Measurements from ENCODE around the gene SKI. TPM values are rescaled to one million over a fixed set of nuclear protein-coding genes. Genes with fewer than 3 reads are reported as not detected.
A peak's percentile ranks its signal among the peaks of the same experiment; 100 is the strongest.

The SKI gene
- total and polyA plus RNA-seq, 7 experiments from 2014 or later, result 0.61 to 278 (median 95.3) TPM

DNA sequence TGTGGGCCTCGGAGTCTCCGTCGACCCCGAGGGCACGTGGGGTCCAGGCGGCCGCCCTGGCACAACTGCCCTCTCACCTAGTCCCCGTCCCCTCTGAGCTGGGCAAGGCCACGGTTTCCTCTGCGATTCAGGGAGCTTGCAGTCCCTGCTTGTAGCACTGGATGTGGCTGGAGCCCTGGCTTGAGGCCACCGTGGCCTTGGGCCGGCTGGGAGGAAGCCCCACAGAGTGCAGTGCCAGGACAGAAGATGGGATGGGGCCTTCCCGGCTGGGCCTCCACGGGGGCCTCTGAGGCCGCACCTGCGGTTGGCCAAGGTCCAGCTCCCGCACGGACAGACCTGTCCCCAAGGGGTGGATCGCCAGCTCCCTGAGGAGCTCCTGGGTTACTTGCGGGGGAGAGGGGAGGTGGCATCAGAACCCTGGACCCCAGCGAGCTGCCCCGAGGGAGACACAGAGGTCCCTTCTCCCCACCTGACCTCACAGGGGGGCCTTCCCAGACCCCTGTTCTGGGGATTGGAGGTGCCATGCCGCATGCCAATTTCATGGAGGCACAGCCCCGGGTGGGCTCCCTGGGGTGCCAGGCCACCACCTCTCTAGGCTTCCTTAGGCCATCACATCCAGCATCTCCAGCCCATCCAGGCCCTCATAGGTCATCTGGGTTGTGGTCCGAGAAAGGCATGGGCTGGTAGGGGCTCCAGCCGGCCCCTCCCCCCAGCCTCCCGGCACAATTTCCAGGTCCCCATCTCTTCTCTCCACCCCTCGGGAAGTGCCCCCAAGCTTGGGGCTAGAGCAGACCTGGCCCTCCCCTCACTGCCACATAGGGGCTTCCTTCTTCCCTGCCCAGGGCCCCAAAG is 82.4 kb downstream of the SKI start:
- Mint-ChIP-seq H3K4me1 (peaks cover 5 to 17% (median 10%) of the 10 kb centered on the region in 7 donors), H3K27ac (peak overlapping the region in 8 of 9 donors; percentile 41 to 86 (median 80)), H3K36me3 (peaks cover 8 to 22% (median 15%) of the 10 kb centered on the region in 5 donors), H3K27me3 (no peaks in the 10 kb centered on the region), H3K4me3 (no peak overlapping the region), H3K9me3 (no peaks in the 10 kb centered on the region)
- ChIA-PET POLR2A (interaction anchor here (0.9 to 1.0 kb wide), 3 partner anchors 51 to 107 kb away, joined by 3 to 4 read pairs (median 3); no protein-coding TSS in a partner anchor), CTCF (interaction anchor here (0.5 to 1.6 kb wide), 4 partner anchors 15 to 116 kb away, joined by 3 to 6 read pairs (median 4); partner anchors contain the start of gene FAAP20)
- intact Hi-C loops (cut with micrococcal nuclease), result loop anchor here (1.0 to 10.0 kb wide), 3 partner anchors 9 to 74 kb away; no protein-coding TSS in a partner anchor
- Histone ChIP-seq H3K27me3 (ENCODE audit: control insufficient read depth in 2 of 2, insufficient read depth in 2 of 2, low read length in 2 of 2) (no peaks in the 10 kb centered on the region), H3K4me3 (ENCODE audit: low read length) (no peak overlapping the region), H3K9me3 (ENCODE audit: control insufficient read depth in 2 of 3, low read length in 3 of 3) (no peaks in the 10 kb centered on the region), H3K36me3 (ENCODE audit: control insufficient read depth in 2 of 3, insufficient read depth in 3 of 3, low read length in 3 of 3) (peaks cover 0 to 35% (median 0%) of the 10 kb centered on the region in 3 experiments), H3K4me1 (ENCODE audit: control insufficient read depth in 2 of 2, insufficient read depth in 2 of 2, low read length in 2 of 2) (peaks cover 23 to 30% of the 10 kb centered on the region in 2 donors), H3K27ac (ENCODE audit: low read depth, low read length) (peak overlapping the region; percentile 72)
- DNase-seq (no peak), ATAC-seq (no peak)

DNA sequence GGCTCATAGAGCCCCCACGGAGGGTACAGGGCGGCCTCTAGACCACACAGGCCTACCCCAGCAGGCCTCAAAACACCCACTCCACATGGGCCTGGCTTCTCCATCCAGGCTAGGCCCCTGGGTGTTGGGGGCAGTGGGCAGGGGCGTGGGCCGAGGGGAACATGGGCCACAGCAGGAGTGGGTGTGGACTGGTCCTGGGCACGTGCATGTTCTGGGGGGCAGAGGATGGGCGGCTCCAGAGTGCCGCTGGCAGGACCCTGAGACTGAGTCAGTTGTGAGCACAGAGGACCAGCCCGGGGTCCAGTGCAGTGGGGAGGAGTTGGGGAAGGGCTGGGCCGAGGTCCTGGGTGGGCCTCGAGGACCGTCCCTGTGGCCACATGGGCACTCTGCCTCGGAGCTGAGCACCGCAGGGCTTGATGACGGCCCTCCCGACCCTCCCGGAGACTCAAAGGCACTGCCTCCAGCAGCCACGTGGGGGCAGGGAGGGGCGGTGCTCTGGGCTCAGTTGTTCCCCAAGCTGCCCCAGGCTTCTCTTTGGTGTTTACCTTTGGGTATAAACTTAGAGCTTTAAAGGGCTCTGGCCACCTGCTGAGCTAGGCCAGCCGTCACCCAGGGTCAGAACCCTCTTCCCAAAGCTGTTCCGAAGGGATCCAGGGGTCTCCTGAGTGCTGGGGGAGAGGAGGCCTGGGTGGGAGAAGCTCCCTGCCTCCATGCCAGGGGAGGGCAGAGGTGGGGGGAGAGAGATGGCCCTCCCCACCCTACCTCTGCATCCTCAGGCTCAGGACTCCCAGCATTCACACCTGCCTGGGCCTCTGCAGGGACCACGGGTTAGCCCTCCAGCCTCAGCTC is 83.3 kb downstream of the SKI start:
- Histone ChIP-seq H3K27me3 (ENCODE audit: control insufficient read depth in 2 of 2, insufficient read depth in 2 of 2, low read length in 2 of 2) (no peaks in the 10 kb centered on the region), H3K9me3 (ENCODE audit: control insufficient read depth in 2 of 3, low read length in 3 of 3) (no peaks in the 10 kb centered on the region), H3K4me1 (ENCODE audit: control insufficient read depth in 2 of 2, insufficient read depth in 2 of 2, low read length in 2 of 2) (peaks cover 23 to 39% of the 10 kb centered on the region in 2 donors), H3K4me3 (ENCODE audit: low read length) (no peak overlapping the region), H3K36me3 (ENCODE audit: control insufficient read depth in 2 of 3, insufficient read depth in 3 of 3, low read length in 3 of 3) (peaks cover 0 to 26% (median 0%) of the 10 kb centered on the region in 3 experiments), H3K27ac (ENCODE audit: low read depth, low read length) (peak overlapping the region; percentile 72)
- DNase-seq (peak in 8 of 9 donors; percentile 39 to 58 (median 55)), ATAC-seq (peak; percentile 63)
- no peaks in the 10 kb centered on the region for H3K27me3 Mint-ChIP-seq
- peak overlapping the region in 8 of 9 donors; percentile 46 to 86 (median 80) for H3K27ac Mint-ChIP-seq
- peaks cover 8 to 18% (median 15%) of the 10 kb centered on the region in 5 donors for H3K36me3 Mint-ChIP-seq
- no peaks in the 10 kb centered on the region for H3K9me3 Mint-ChIP-seq
- POLR2A ChIA-PET, result interaction anchor here (0.6 to 1.9 kb wide), 7 partner anchors 17 to 100 kb away, joined by 3 to 9 read pairs (median 3); no protein-coding TSS in a partner anchor
- no peak overlapping the region for H3K4me3 Mint-ChIP-seq
- H3K4me1 Mint-ChIP-seq, result peaks cover 5 to 17% (median 11%) of the 10 kb centered on the region in 7 donors
- CTCF ChIA-PET, result interaction anchor here (0.6 to 1.6 kb wide), 6 partner anchors 12 to 236 kb away, joined by 3 to 5 read pairs (median 4); partner anchors contain the start of gene FAAP20
- intact Hi-C loops (cut with micrococcal nuclease), result loop anchor here (1.0 to 10.0 kb wide), 3 partner anchors 10 to 73 kb away; no protein-coding TSS in a partner anchor

DNA sequence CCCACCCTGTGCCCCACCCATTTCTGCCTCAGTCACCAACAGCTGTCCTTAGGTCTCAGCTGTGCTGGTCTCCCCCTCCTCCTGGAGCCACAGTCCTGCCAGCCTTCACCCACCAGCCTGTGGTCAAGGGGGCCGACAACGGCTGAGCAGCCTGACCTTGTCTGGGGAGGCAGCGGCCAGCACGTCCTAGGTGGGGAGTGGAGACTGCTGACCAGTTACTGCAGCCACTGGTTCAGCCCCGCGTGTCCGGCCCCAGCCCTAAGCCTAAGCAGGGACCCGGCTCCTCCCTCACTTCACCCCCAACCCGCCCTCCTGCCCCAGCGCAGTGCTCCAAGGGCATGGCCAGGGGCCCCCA is 84.0 kb downstream of the SKI start:
- Histone ChIP-seq H3K27me3 (ENCODE audit: control insufficient read depth in 2 of 2, insufficient read depth in 2 of 2, low read length in 2 of 2) (no peaks in the 10 kb centered on the region), H3K9me3 (ENCODE audit: control insufficient read depth in 2 of 3, low read length in 3 of 3) (no peaks in the 10 kb centered on the region), H3K27ac (ENCODE audit: low read depth, low read length) (peak overlapping the region; percentile 72), H3K36me3 (ENCODE audit: control insufficient read depth in 2 of 3, insufficient read depth in 3 of 3, low read length in 3 of 3) (peaks cover 0 to 19% (median 0%) of the 10 kb centered on the region in 3 experiments), H3K4me1 (ENCODE audit: control insufficient read depth in 2 of 2, insufficient read depth in 2 of 2, low read length in 2 of 2) (peaks cover 23 to 42% of the 10 kb centered on the region in 2 donors), H3K4me3 (ENCODE audit: low read length) (no peak overlapping the region)
- Mint-ChIP-seq H3K27me3 (no peaks in the 10 kb centered on the region), H3K9me3 (no peaks in the 10 kb centered on the region), H3K27ac (peak overlapping the region; percentile 20 to 86 (median 72)), H3K36me3 (peaks cover 8 to 14% (median 11%) of the 10 kb centered on the region in 5 donors), H3K4me3 (no peak overlapping the region), H3K4me1 (peaks cover 7 to 20% (median 14%) of the 10 kb centered on the region in 7 donors)
- no peak for ATAC-seq
- intact Hi-C loops (cut with micrococcal nuclease), result loop anchor here in 1 of 2 donors (10.0 kb wide), 1 partner anchor 73 kb away; no protein-coding TSS in a partner anchor
- ChIA-PET POLR2A (interaction anchor here (1.1 to 1.9 kb wide), 5 partner anchors 18 to 101 kb away, joined by 3 to 9 read pairs (median 3); no protein-coding TSS in a partner anchor), CTCF (interaction anchor here (0.6 to 0.9 kb wide), 5 partner anchors 12 to 235 kb away, joined by 3 to 5 read pairs (median 4); partner anchors contain the start of gene FAAP20)
- no peak for DNase-seq

DNA sequence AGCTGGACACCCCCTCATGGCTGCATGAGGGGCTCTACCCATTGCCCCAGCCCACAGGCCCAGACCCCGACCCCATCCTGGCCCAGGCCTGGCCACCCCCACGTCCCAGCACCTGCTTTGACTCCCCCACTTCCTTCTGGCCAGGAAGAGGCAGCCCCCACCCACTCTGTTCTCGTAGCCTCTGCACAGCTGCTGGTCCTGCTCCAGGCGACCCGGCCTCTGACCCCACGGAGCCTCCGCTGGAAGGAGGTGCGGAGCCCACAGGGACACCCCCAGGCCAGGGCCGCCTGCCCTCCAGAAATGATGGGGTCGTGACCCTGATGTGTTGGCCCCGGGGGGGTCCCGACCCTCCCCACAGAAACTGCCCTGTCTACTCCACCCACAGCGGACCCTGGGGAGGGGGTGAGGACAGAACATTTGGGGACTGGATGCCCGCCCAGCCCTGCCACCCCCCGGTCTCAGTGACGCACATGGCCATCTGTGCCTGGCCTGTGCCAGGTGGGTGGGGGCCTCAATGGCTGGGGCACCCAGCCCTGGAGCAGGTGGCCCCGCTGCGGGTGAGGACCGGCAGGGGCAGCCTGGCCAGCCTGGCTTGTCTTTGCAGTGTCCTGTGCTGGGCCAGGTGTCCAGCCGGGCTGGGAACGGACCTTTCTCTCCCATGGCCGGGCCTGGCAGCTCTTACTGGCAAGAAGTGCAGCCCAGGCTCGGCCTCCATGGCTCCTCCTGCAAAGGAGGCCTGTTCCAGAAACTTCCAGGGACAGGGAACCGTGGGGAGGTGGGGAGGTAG is 84.6 kb downstream of the SKI start:
- H3K9me3 ChIP-seq (ENCODE audit: control insufficient read depth in 2 of 3, low read length in 3 of 3), result no peaks in the 10 kb centered on the region
- H3K27ac ChIP-seq (ENCODE audit: low read depth, low read length), result peak overlapping the region; percentile 72
- Mint-ChIP-seq H3K27me3 (no peaks in the 10 kb centered on the region), H3K36me3 (peaks cover 4 to 10% (median 8%) of the 10 kb centered on the region in 5 donors), H3K4me3 (peak overlapping the region in 2 of 10 donors; percentile 48 to 70), H3K27ac (peak overlapping the region in 6 of 9 donors; percentile 51 to 91 (median 76)), H3K4me1 (peaks cover 7 to 20% (median 13%) of the 10 kb centered on the region in 7 donors), H3K9me3 (no peaks in the 10 kb centered on the region)
- no peaks in the 10 kb centered on the region for H3K27me3 ChIP-seq (ENCODE audit: control insufficient read depth in 2 of 2, insufficient read depth in 2 of 2, low read length in 2 of 2)
- CTCF ChIA-PET, result interaction anchor here (0.6 to 1.2 kb wide), 5 partner anchors 13 to 235 kb away, joined by 3 to 5 read pairs (median 3); partner anchors contain the start of gene FAAP20
- H3K36me3 ChIP-seq (ENCODE audit: control insufficient read depth in 2 of 3, insufficient read depth in 3 of 3, low read length in 3 of 3), result peaks cover 0 to 14% (median 0%) of the 10 kb centered on the region in 3 experiments
- DNase-seq (no peak), ATAC-seq (no peak)
- peaks cover 23 to 42% of the 10 kb centered on the region in 2 donors for H3K4me1 ChIP-seq (ENCODE audit: control insufficient read depth in 2 of 2, insufficient read depth in 2 of 2, low read length in 2 of 2)
- no peak overlapping the region for H3K4me3 ChIP-seq (ENCODE audit: low read length)
- intact Hi-C loops (cut with micrococcal nuclease), result loop anchor here in 1 of 2 donors (10.0 kb wide), 1 partner anchor 72 kb away; no protein-coding TSS in a partner anchor
- POLR2A ChIA-PET, result interaction anchor here (0.9 to 1.9 kb wide), 9 partner anchors 8 to 102 kb away, joined by 3 to 9 read pairs (median 4); no protein-coding TSS in a partner anchor

DNA sequence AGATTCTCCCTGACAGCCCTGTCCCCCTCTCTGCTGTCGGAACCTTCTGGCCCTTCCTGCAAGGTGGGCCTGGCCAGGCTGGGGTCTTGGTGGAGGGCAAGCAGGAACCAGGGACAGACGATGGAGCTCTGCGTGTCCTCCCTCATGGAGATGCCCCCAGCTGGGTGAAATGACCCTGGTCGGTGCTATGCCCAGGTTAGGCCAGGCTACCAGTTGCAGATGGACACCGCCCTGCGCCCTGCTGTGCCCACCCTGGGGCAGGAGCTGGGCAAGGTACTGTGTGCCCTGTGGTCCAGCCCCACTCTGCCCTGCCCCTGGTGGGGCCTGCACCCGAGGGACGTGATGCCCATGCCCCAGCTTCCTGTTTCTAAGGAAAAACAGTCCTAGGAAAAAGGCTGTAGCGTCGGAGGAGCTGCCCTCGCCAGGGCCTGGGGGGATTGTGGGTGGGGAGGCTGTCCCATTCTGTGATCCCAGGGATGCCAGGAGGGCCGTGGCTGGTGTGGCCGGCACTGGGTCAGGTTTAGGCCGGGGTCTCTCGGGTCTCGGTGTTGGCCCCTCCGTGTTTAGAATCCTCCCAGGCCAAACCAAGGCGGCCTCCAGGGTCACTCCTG is 85.6 kb downstream of the SKI start:
- CTCF ChIA-PET, result interaction anchor here (0.8 to 1.2 kb wide), 2 partner anchors 73 to 83 kb away, joined by 3 to 4 read pairs; no protein-coding TSS in a partner anchor
- H3K36me3 Mint-ChIP-seq, result no peaks in the 10 kb centered on the region
- Histone ChIP-seq H3K36me3 (ENCODE audit: control insufficient read depth in 2 of 3, insufficient read depth in 3 of 3, low read length in 3 of 3) (peaks cover 0 to 3% (median 0%) of the 10 kb centered on the region in 3 experiments), H3K27me3 (ENCODE audit: control insufficient read depth in 2 of 2, insufficient read depth in 2 of 2, low read length in 2 of 2) (no peaks in the 10 kb centered on the region), H3K4me1 (ENCODE audit: control insufficient read depth in 2 of 2, insufficient read depth in 2 of 2, low read length in 2 of 2) (peaks cover 28 to 42% of the 10 kb centered on the region in 2 donors), H3K27ac (ENCODE audit: low read depth, low read length) (peak overlapping the region; percentile 72), H3K9me3 (ENCODE audit: control insufficient read depth in 2 of 3, low read length in 3 of 3) (no peaks in the 10 kb centered on the region), H3K4me3 (ENCODE audit: low read length) (no peak overlapping the region)
- H3K27me3 Mint-ChIP-seq, result no peaks in the 10 kb centered on the region
- intact Hi-C loops (cut with micrococcal nuclease), result loop anchor here (2.0 to 10.0 kb wide), 2 partner anchors 57 to 71 kb away; no protein-coding TSS in a partner anchor
- ATAC-seq (no peak), DNase-seq (no peak)
- peak overlapping the region in 7 of 10 donors; percentile 18 to 70 (median 29) for H3K4me3 Mint-ChIP-seq
- no peaks in the 10 kb centered on the region for H3K9me3 Mint-ChIP-seq
- H3K4me1 Mint-ChIP-seq, result peaks cover 5 to 15% (median 12%) of the 10 kb centered on the region in 7 donors
- POLR2A ChIA-PET, result interaction anchor here (0.9 to 2.8 kb wide), 5 partner anchors 8 to 82 kb away, joined by 3 to 12 read pairs (median 6); no protein-coding TSS in a partner anchor
- H3K27ac Mint-ChIP-seq, result peak overlapping the region in 7 of 9 donors; percentile 51 to 91 (median 73)
